Measurements from ENCODE around the gene PTPRN. TPM values are rescaled to one million over a fixed set of nuclear protein-coding genes. Genes with fewer than 3 reads are reported as not detected.
A peak's percentile ranks its signal among the peaks of the same experiment; 100 is the strongest.

Gene PTPRN
- total and polyA plus RNA-seq, 2 donors (not counting 3 experiments of a cell fraction or from before 2014, with no cell fraction given) = not detected

DNA sequence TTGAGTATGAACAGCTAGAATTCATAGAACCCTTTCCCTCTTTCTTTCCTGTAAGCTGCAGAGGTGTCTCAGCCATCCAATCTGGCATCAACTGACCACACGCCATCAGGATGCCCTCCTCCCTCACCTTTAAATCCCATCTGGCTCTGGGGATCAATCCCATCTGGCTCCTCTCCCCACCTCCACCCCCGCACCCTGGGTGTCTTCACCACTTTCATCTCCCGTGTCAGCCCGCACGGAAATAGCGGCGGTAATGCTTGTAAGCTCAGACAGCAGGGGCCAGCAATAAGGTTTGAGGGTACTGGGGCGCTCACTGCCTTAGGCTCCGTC is 56.7 kb downstream of the PTPRN start:
- Histone ChIP-seq H3K9ac (replicated peaks; ENCODE audit: extremely low read depth, insufficient read depth, low read length) (peak overlapping the region; percentile 21), H3K79me2 (ENCODE audit: control insufficient read depth, insufficient read depth, low read length) (no peaks in the 10 kb centered on the region), H3K36me3 (ENCODE audit: control insufficient read depth in 2 of 2, extremely low read depth in 1 of 2, insufficient read depth in 2 of 2, low read length in 2 of 2) (peaks cover 0 to 2% of the 10 kb centered on the region in 2 experiments), H3K27me3 (ENCODE audit: control insufficient read depth in 2 of 2, insufficient read depth in 2 of 2, low read length in 2 of 2) (peaks cover 15 to 16% of the 10 kb centered on the region in 2 experiments), H3K27ac (ENCODE audit: insufficient read depth, low read depth, low read length) (no peak overlapping the region), H3K4me1 (ENCODE audit: control insufficient read depth, extremely low read depth, insufficient read depth, low read length) (peaks cover 39% of the 10 kb centered on the region), H4K20me1 (replicated peaks; ENCODE audit: control insufficient read depth, extremely low read depth, insufficient read depth, low read length) (no peaks in the 10 kb centered on the region), H3K4me2 (ENCODE audit: insufficient read depth, low read length) (peak overlapping the region; percentile 78), H3K9me1 (replicated peaks; ENCODE audit: control insufficient read depth, extremely low read depth, insufficient read depth, low read length) (no peaks in the 10 kb centered on the region), H2AFZ (ENCODE audit: low read depth, low read length) (peak overlapping the region; percentile 55), H3K9me3 (replicated peaks; ENCODE audit: control insufficient read depth, insufficient read depth, low read length) (no peaks in the 10 kb centered on the region), H3K4me3 (replicated peaks in 1 of 3; ENCODE audit: insufficient read depth in 1 of 3, low read depth in 1 of 3, low read length in 3 of 3) (peak overlapping the region in 1 of 3 experiments; percentile 34)
- dilution Hi-C loops (cut with MboI; ENCODE audit: extremely low pct_ligation_motif_present, low sequenced_read_pairs) (no loop called here), intact Hi-C loops (cut with micrococcal nuclease) (loop anchor here (2.0 kb wide), 2 partner anchors 34 to 42 kb away; partner anchors contain the start of gene ABCB6)
- no peak for TF ChIP-seq POLR2AphosphoS5 (IDR thresholded peaks at IDR 0.05; ENCODE audit: insufficient read depth, low read depth, low read length)
- TF ChIP-seq FOS (IDR thresholded peaks at IDR 0.05; ENCODE audit: borderline replicate concordance, insufficient read depth, low read length) = no peak
- no peak for TF ChIP-seq MYC (IDR thresholded peaks at IDR 0.05; ENCODE audit: low read depth, low read length)
- TF ChIP-seq GATA2 (IDR thresholded peaks at IDR 0.05; ENCODE audit: insufficient read depth, insufficient read length, low read depth, low read length) = no peak
- no peak for TF ChIP-seq POLR2A (IDR thresholded peaks at IDR 0.05; ENCODE audit: low read depth, low read length)
- FAIRE-seq (no peak), DNase-seq (ENCODE audit: low read depth, low spot score) (no peak)
- POLR2A ChIA-PET = no interaction called here
- BruUV-seq (replicated peaks) = no TSS peak
- CTCF ChIA-PET = interaction anchor here (1.2 to 2.5 kb wide), 2 partner anchors 27 to 43 kb away, joined by 3 to 14 read pairs; partner anchors contain the start of gene DNAJB2

DNA sequence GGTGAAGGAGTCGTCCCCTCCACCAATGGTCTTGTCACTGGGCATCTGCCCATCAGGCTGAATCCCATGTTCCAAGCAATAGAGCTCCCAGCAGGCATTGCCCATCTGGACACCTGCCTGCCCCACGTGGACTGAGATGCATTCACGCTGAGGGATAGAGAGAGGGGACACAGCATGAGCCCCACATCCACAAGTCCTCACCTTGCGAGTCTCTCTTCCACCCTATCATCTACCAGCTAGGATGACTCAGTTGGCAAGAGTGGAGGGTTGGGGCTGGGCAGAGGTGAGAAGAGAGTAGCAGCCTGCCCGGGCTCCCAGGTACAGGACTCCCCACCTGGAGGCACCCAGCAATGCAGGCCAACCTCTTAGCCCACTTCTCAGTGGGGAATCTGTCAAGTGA is 57.1 kb downstream of the PTPRN start:
- peaks cover 39% of the 10 kb centered on the region for H3K4me1 ChIP-seq (ENCODE audit: control insufficient read depth, extremely low read depth, insufficient read depth, low read length)
- H3K36me3 ChIP-seq (ENCODE audit: control insufficient read depth in 2 of 2, extremely low read depth in 1 of 2, insufficient read depth in 2 of 2, low read length in 2 of 2) = peaks cover 2% of the 10 kb centered on the region in 2 experiments
- no peaks in the 10 kb centered on the region for H3K9me1 ChIP-seq (replicated peaks; ENCODE audit: control insufficient read depth, extremely low read depth, insufficient read depth, low read length)
- FAIRE-seq (no peak), DNase-seq (ENCODE audit: low read depth, low spot score) (no peak)
- H2AFZ ChIP-seq (ENCODE audit: low read depth, low read length) = no peak overlapping the region
- H3K79me2 ChIP-seq (ENCODE audit: control insufficient read depth, insufficient read depth, low read length) = no peaks in the 10 kb centered on the region
- dilution Hi-C loops (cut with MboI; ENCODE audit: extremely low pct_ligation_motif_present, low sequenced_read_pairs) (no loop called here), intact Hi-C loops (cut with micrococcal nuclease) (loop anchor here (2.0 kb wide), 2 partner anchors 33 to 43 kb away; partner anchors contain the start of gene ABCB6)
- H3K27ac ChIP-seq (ENCODE audit: insufficient read depth, low read depth, low read length) = no peak overlapping the region
- no peak overlapping the region for H3K4me3 ChIP-seq (replicated peaks in 1 of 3; ENCODE audit: insufficient read depth in 1 of 3, low read depth in 1 of 3, low read length in 3 of 3)
- BruUV-seq (replicated peaks) = no TSS peak
- ChIA-PET CTCF (interaction anchor here (1.2 to 2.5 kb wide), 3 partner anchors 26 to 43 kb away, joined by 3 to 14 read pairs (median 7); partner anchors contain the start of gene DNAJB2), POLR2A (interaction anchor here (1.1 kb wide), 1 partner anchor 27 kb away, joined by 4 read pairs; the partner anchor contains the start of gene DNAJB2)
- H4K20me1 ChIP-seq (replicated peaks; ENCODE audit: control insufficient read depth, extremely low read depth, insufficient read depth, low read length) = no peaks in the 10 kb centered on the region
- TF ChIP-seq MYC (IDR thresholded peaks at IDR 0.05; ENCODE audit: low read depth, low read length) (no peak), EZH2 (IDR thresholded peaks at IDR 0.05; ENCODE audit: borderline replicate concordance, low read depth, low read length, severe bottlenecking) (no peak), JUN (IDR thresholded peaks at IDR 0.05; ENCODE audit: borderline replicate concordance, insufficient read depth, insufficient read length, low read depth) (no peak), GATA2 (IDR thresholded peaks at IDR 0.05; ENCODE audit: insufficient read depth, insufficient read length, low read depth, low read length) (no peak), POLR2A (IDR thresholded peaks at IDR 0.05; ENCODE audit: low read depth, low read length) (no peak), FOS (IDR thresholded peaks at IDR 0.05; ENCODE audit: borderline replicate concordance, insufficient read depth, low read length) (no peak), POLR2AphosphoS5 (IDR thresholded peaks at IDR 0.05; ENCODE audit: insufficient read depth, low read depth, low read length) (no peak), CTCF (IDR thresholded peaks at IDR 0.05; ENCODE audit: extremely low read depth in 1 of 2, insufficient read depth in 1 of 2, low read depth in 1 of 2, low read length in 2 of 2) (no peak)
- no peaks in the 10 kb centered on the region for H3K9me3 ChIP-seq (replicated peaks; ENCODE audit: control insufficient read depth, insufficient read depth, low read length)
- H3K9ac ChIP-seq (replicated peaks; ENCODE audit: extremely low read depth, insufficient read depth, low read length) = no peak overlapping the region
- no peak overlapping the region for H3K4me2 ChIP-seq (ENCODE audit: insufficient read depth, low read length)
- peaks cover 15 to 16% of the 10 kb centered on the region in 2 experiments for H3K27me3 ChIP-seq (ENCODE audit: control insufficient read depth in 2 of 2, insufficient read depth in 2 of 2, low read length in 2 of 2)

Data from endothelial cell of umbilical vein (primary cell).